ENCODE measurements around the gene SRRD. TPM values are rescaled to one million over a fixed set of nuclear protein-coding genes. Genes with fewer than 3 reads are reported as not detected.

SRRD gene
- total RNA-seq, 1 donor from 2014 or later = 13.5 TPM

GRCh38 chr22:26542831-26543230, 59.2 kb downstream of the SRRD start:
- FAIRE-seq = no peak
- peak in 1 of 2 donors; percentile 33 for DNase-seq (ENCODE audit: low spot score in 2 of 2)

Other genes starting within 250 kb of the SRRD start
- gene ASPHD2, start 54.6 kb upstream of the SRRD start, total RNA-seq = 14.3 TPM
- gene HPS4, start 94 bp upstream of the SRRD start, total RNA-seq = 28.1 TPM
- 45.7 TPM for gene TFIP11, start 28.6 kb downstream of the SRRD start, total RNA-seq
- gene TPST2, start 106.3 kb downstream of the SRRD start, total RNA-seq = 6.1 TPM
- gene CRYBB1, start 134.2 kb downstream of the SRRD start, total RNA-seq = 2.0 TPM
- not detected for gene CRYBA4, start 138.1 kb downstream of the SRRD start, total RNA-seq
- gene MIAT, start 173.7 kb downstream of the SRRD start, total RNA-seq = 110 TPM

Data from frontal cortex (tissue), 4 donors.